Measurements from ENCODE around the gene HMGB1.

The HMGB1 gene

DNA sequence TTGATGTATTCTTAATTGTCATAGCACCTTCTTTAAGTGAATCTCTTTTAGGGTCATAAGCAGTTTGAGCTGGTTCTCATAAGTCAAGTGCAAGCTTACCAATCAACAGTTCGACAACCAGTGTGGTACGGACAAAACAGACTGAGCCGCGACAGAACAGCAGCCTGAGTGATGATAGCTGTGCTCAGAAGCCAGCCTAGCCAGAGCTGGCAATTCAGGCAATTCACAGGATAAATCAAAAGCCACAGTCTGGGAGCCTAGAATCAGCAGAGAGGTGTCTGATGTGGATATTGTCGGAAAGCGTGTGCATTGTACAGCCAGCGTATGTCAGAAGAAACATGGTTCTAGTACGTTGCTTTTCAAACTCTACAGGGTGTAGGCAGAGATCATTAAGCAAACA is 28.6 kb downstream of the HMGB1 start:
- Histone ChIP-seq H3K27me3 (ENCODE audit: insufficient read depth, low read length, poor library complexity) (no peaks in the 10 kb centered on the region), H3K4me3 (ENCODE audit: low read depth in 1 of 2, low read length in 2 of 2) (no peak overlapping the region), H3K4me1 (ENCODE audit: insufficient read depth, low read length) (no peaks in the 10 kb centered on the region), H3K27ac (ENCODE audit: low read length) (no peak overlapping the region), H4K20me1 (ENCODE audit: insufficient read depth, low read length) (no peaks in the 10 kb centered on the region), H2AFZ (ENCODE audit: low read depth, low read length) (peak overlapping the region; percentile 19; the same call in 1 of the 2 replicates), H3K9ac (ENCODE audit: low read depth, low read length) (no peak overlapping the region), H3K4me2 (ENCODE audit: insufficient read depth, low read length) (no peak overlapping the region), H3K36me3 (ENCODE audit: insufficient read depth, low read length) (no peaks in the 10 kb centered on the region), H3K79me2 (ENCODE audit: insufficient read depth, low read length) (no peaks in the 10 kb centered on the region), H3K9me3 (ENCODE audit: insufficient read depth, low read length, severe bottlenecking) (no peaks in the 10 kb centered on the region)
- ATAC-seq (ENCODE audit: insufficient read depth, low read depth) (no peak; the same call in 2 of the 3 replicates), DNase-seq (no peak)
- TF ChIP-seq CTCF (IDR thresholded peaks at IDR 0.05; ENCODE audit: borderline replicate concordance, extremely low read depth, low read length, poor library complexity, severe bottlenecking) (no peak), EZH2 (IDR thresholded peaks at IDR 0.05; ENCODE audit: borderline replicate concordance, low read depth, low read length, severe bottlenecking) (no peak)

DNA sequence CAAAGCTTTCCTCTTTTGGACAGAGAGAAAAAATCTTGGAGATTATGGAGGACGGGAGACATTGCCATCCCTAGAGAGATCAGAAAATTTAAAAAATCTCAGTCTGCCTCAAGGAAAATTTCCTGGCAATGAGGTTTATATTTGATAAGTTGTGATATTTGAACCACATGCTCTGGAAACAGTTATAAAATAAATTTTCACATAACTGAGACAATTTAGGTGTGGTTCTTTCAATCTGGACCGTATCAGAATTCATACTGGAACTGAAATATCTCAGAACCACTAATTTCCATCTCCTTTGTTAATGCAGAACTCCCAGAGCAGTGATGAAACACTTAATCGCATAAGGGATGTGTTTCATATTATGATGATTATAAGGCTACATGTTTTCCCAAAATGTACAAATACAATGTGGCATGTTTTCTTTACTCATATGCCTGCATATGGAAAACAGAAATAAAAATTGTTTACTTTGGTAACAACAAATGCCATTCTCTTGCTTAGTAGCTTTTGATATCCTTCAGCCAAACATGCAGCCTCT is 29.8 kb downstream of the HMGB1 start:
- no peaks in the 10 kb centered on the region for H3K79me2 ChIP-seq (ENCODE audit: insufficient read depth, low read length)
- DNase-seq, result no peak
- no peak overlapping the region for H3K9ac ChIP-seq (ENCODE audit: low read depth, low read length)
- no peak for ATAC-seq (ENCODE audit: insufficient read depth, low read depth)
- H3K9me3 ChIP-seq (ENCODE audit: insufficient read depth, low read length, severe bottlenecking), result no peaks in the 10 kb centered on the region
- H3K27me3 ChIP-seq (ENCODE audit: insufficient read depth, low read length, poor library complexity), result no peaks in the 10 kb centered on the region
- H3K4me3 ChIP-seq (ENCODE audit: low read depth in 1 of 2, low read length in 2 of 2), result no peak overlapping the region
- no peak overlapping the region for H2AFZ ChIP-seq (ENCODE audit: low read depth, low read length)
- TF ChIP-seq CTCF (IDR thresholded peaks at IDR 0.05; ENCODE audit: borderline replicate concordance, extremely low read depth, low read length, poor library complexity, severe bottlenecking) (no peak), EZH2 (IDR thresholded peaks at IDR 0.05; ENCODE audit: borderline replicate concordance, low read depth, low read length, severe bottlenecking) (no peak)
- no peaks in the 10 kb centered on the region for H3K4me1 ChIP-seq (ENCODE audit: insufficient read depth, low read length)
- no peak overlapping the region for H3K4me2 ChIP-seq (ENCODE audit: insufficient read depth, low read length)
- H4K20me1 ChIP-seq (ENCODE audit: insufficient read depth, low read length), result no peaks in the 10 kb centered on the region
- H3K27ac ChIP-seq (ENCODE audit: low read length), result no peak overlapping the region
- H3K36me3 ChIP-seq (ENCODE audit: insufficient read depth, low read length), result no peaks in the 10 kb centered on the region

GRCh38 chr13:30431269-30431940 is 34.3 kb downstream of the HMGB1 start:
- ATAC-seq (ENCODE audit: insufficient read depth, low read depth) (no peak), DNase-seq (no peak)
- H3K4me2 ChIP-seq (ENCODE audit: insufficient read depth, low read length), result no peak overlapping the region

More at GRCh38 chr13:30431269-30431940, 34.3 kb downstream of the HMGB1 start:
- Histone ChIP-seq H3K79me2 (ENCODE audit: insufficient read depth, low read length) (no peaks in the 10 kb centered on the region), H3K36me3 (ENCODE audit: insufficient read depth, low read length) (no peaks in the 10 kb centered on the region), H4K20me1 (ENCODE audit: insufficient read depth, low read length) (no peaks in the 10 kb centered on the region), H3K27ac (ENCODE audit: low read length) (no peak overlapping the region), H3K27me3 (ENCODE audit: insufficient read depth, low read length, poor library complexity) (no peaks in the 10 kb centered on the region), H3K4me3 (ENCODE audit: low read depth in 1 of 2, low read length in 2 of 2) (no peak overlapping the region), H3K9me3 (ENCODE audit: insufficient read depth, low read length, severe bottlenecking) (no peaks in the 10 kb centered on the region), H3K4me1 (ENCODE audit: insufficient read depth, low read length) (no peaks in the 10 kb centered on the region), H3K9ac (ENCODE audit: low read depth, low read length) (no peak overlapping the region), H2AFZ (ENCODE audit: low read depth, low read length) (no peak overlapping the region)
- no peak for TF ChIP-seq EZH2 (IDR thresholded peaks at IDR 0.05; ENCODE audit: borderline replicate concordance, low read depth, low read length, severe bottlenecking)
- no peak for TF ChIP-seq CTCF (IDR thresholded peaks at IDR 0.05; ENCODE audit: borderline replicate concordance, extremely low read depth, low read length, poor library complexity, severe bottlenecking)
